H9 (cell line): ENCODE data around the gene RBX1. TPM values are rescaled to one million over a fixed set of nuclear protein-coding genes. Genes with fewer than 3 reads are reported as not detected.

Source experiments
- DNase-seq: peaks from one replicate; pipeline ENCODE4 v3.0.0-alpha.2; 2017
- H2AFZ ChIP-seq: one replicate; pipeline ENCODE4 v1.6.1; 2013; ENCODE audit warnings: mild to moderate bottlenecking, low read length, control low read depth, moderate library complexity
- H2AK5ac ChIP-seq: 2 replicates; pipeline ENCODE4 v1.6.1; 2013; ENCODE audit warnings: low read length, control low read depth, mixed read lengths; ENCODE audit not compliant: insufficient read length
- H2BK120ac ChIP-seq: one replicate; pipeline ENCODE4 v1.6.1; 2013; ENCODE audit warnings: low read depth, mild to moderate bottlenecking, low read length, control low read depth, inconsistent platforms; ENCODE audit not compliant: poor library complexity, severe bottlenecking
- H2BK12ac ChIP-seq: 2 replicates; pipeline ENCODE4 v1.6.1; 2013; ENCODE audit warnings: low read length, control low read depth, mixed read lengths, low read depth; ENCODE audit not compliant: insufficient read length
- H2BK15ac ChIP-seq: 2 replicates; pipeline ENCODE4 v1.6.1; 2013; ENCODE audit warnings: low read depth, low read length, control low read depth
- H2BK20ac ChIP-seq: one replicate; pipeline ENCODE4 v1.6.1; 2013; ENCODE audit warnings: low read depth, mild to moderate bottlenecking, low read length, control low read depth, inconsistent platforms; ENCODE audit not compliant: poor library complexity, severe bottlenecking
- H2BK5ac ChIP-seq: 2 replicates; pipeline ENCODE4 v1.6.1; 2013; ENCODE audit warnings: low read length, control low read depth, mixed read lengths; ENCODE audit not compliant: insufficient read length
- H3K14ac ChIP-seq: 2 replicates; pipeline ENCODE4 v1.6.1; 2013; ENCODE audit warnings: low read length, control low read depth; ENCODE audit not compliant: insufficient read depth
- H3K18ac ChIP-seq: 2 replicates; pipeline ENCODE4 v1.6.1; 2013; ENCODE audit warnings: low read depth, mild to moderate bottlenecking, mixed read lengths, low read length, control low read depth; ENCODE audit not compliant: insufficient read length
- H3K23ac ChIP-seq: 2 replicates; pipeline ENCODE4 v1.6.1; 2013; ENCODE audit warnings: low read length, control low read depth, mixed read lengths, low read depth; ENCODE audit not compliant: insufficient read length
- H3K23me2 ChIP-seq: 2 replicates; pipeline ENCODE4 v1.6.1; 2013; ENCODE audit warnings: low read depth, mild to moderate bottlenecking, mixed read lengths, low read length, control low read depth; ENCODE audit not compliant: insufficient read length, poor library complexity, severe bottlenecking
- H3K27ac ChIP-seq: 2 replicates; pipeline ENCODE4 v1.5.1; 2013; ENCODE audit warnings: low read length, control low read depth, mixed read lengths, low read depth; ENCODE audit not compliant: insufficient read length
- H3K27me3 ChIP-seq: 2 replicates; pipeline ENCODE4 v1.6.1; 2013; ENCODE audit warnings: low read length, control low read depth, inconsistent platforms; ENCODE audit not compliant: insufficient read depth
- H3K4ac ChIP-seq: 2 replicates; pipeline ENCODE4 v1.6.1; 2013; ENCODE audit warnings: low read depth, mild to moderate bottlenecking, control low read depth, inconsistent platforms, low read length, moderate library complexity
- H3K4me1 ChIP-seq: 2 replicates; pipeline ENCODE4 v1.6.1; 2013; ENCODE audit warnings: low read length, control low read depth, inconsistent platforms; ENCODE audit not compliant: insufficient read depth
- H3K4me2 ChIP-seq: 2 replicates; pipeline ENCODE4 v1.6.1; 2013; ENCODE audit warnings: low read length, control low read depth, mixed read lengths; ENCODE audit not compliant: insufficient read length, insufficient read depth
- H3K56ac ChIP-seq: 2 replicates; pipeline ENCODE4 v1.6.1; 2013; ENCODE audit warnings: low read depth, mild to moderate bottlenecking, mixed read lengths, low read length, control low read depth; ENCODE audit not compliant: insufficient read length
- H3K79me1 ChIP-seq: 2 replicates; pipeline ENCODE4 v1.6.1; 2013; ENCODE audit warnings: low read depth, mild to moderate bottlenecking, moderate library complexity, low read length, control low read depth, inconsistent platforms; ENCODE audit not compliant: insufficient read depth, poor library complexity, severe bottlenecking
- H3K79me2 ChIP-seq: 2 replicates; pipeline ENCODE4 v1.6.1; 2013; ENCODE audit warnings: low read length, control low read depth, inconsistent platforms; ENCODE audit not compliant: insufficient read depth
- H3K9ac ChIP-seq: 2 replicates; pipeline ENCODE4 v1.6.1; 2013; ENCODE audit warnings: low read length, control low read depth, mixed read lengths; ENCODE audit not compliant: insufficient read length; ENCODE audit errors: extremely low read depth
- H3K9me3 ChIP-seq: one replicate; pipeline ENCODE4 v1.6.1; 2013; ENCODE audit warnings: low read depth, low read length, inconsistent platforms; ENCODE audit not compliant: control insufficient read depth
- H3T11ph ChIP-seq: one replicate; pipeline ENCODE4 v1.6.1; 2013; ENCODE audit warnings: mild to moderate bottlenecking, low read length, control low read depth, inconsistent platforms
- H4K20me1 ChIP-seq: one replicate; pipeline ENCODE4 v1.6.1; 2013; ENCODE audit not compliant: control insufficient read depth, insufficient read length, insufficient read depth
- H4K5ac ChIP-seq: 2 replicates; pipeline ENCODE4 v1.6.1; 2013; ENCODE audit warnings: low read depth, mild to moderate bottlenecking, mixed read lengths, low read length, control low read depth; ENCODE audit not compliant: insufficient read length
- H4K8ac ChIP-seq: replicated peaks from 2 replicates; pipeline ENCODE4 v1.6.1; 2013; ENCODE audit warnings: low read length, control low read depth, mixed read lengths, low read depth; ENCODE audit not compliant: insufficient read length
- H4K91ac ChIP-seq: 2 replicates; pipeline ENCODE4 v1.6.1; 2013; ENCODE audit warnings: low read depth, mild to moderate bottlenecking, moderate library complexity, mixed read lengths, low read length, control low read depth; ENCODE audit not compliant: insufficient read length
- H3K27ac Mint-ChIP-seq, 3 experiments: 2 replicates in 2 of 3; 3 replicates in 1 of 3; pipeline ENCODE4 v1.8.0; 2020 to 2021; ENCODE audit warnings: mixed read lengths in 3 of 3, mild to moderate bottlenecking in 1 of 3, moderate library complexity in 1 of 3
- H3K27me3 Mint-ChIP-seq: 2 replicates; pipeline ENCODE4 v1.8.0; 2021; ENCODE audit warnings: low read depth, mild to moderate bottlenecking, moderate library complexity, mixed read lengths
- H3K36me3 Mint-ChIP-seq, 3 experiments: 2 replicates in 2 of 3; 3 replicates in 1 of 3; pipeline ENCODE4 v1.8.0; 2020 to 2021; ENCODE audit warnings: low read depth in 3 of 3, mixed read lengths in 3 of 3; ENCODE audit not compliant: insufficient read depth in 1 of 3
- H3K4me1 Mint-ChIP-seq, 2 experiments: 2 replicates each; pipeline ENCODE4 v1.8.0; 2020; ENCODE audit warnings: mixed read lengths in 2 of 2
- H3K4me3 Mint-ChIP-seq, 2 experiments: 2 replicates in 1 of 2; 3 replicates in 1 of 2; pipeline ENCODE4 v1.8.0; 2020 to 2021; ENCODE audit warnings: mild to moderate bottlenecking in 2 of 2, mixed read lengths in 2 of 2, moderate library complexity in 1 of 2
- H3K9me3 Mint-ChIP-seq, 2 experiments: 2 replicates in 1 of 2; 3 replicates in 1 of 2; pipeline ENCODE4 v1.8.0; 2020; ENCODE audit warnings: mild to moderate bottlenecking in 2 of 2, mixed read lengths in 2 of 2, moderate library complexity in 1 of 2
- WGBS: extraction: QIAGEN DNeasy Blood & Tissue Kit; methylation state at CpG from one replicate; pipeline ENCODE4 v1.1.7; 2013; ENCODE audit warnings: missing lambda C conversion rate, low lambda C conversion rate, mixed read lengths; ENCODE audit not compliant: insufficient read length; ENCODE audit errors: extremely low coverage; 5-methylcytosine and 5-hydroxymethylcytosine counted together
- total RNA-seq: library from RNA; stranded (reverse); gene quantifications from 2 replicates; pipeline ENCODE4 v1.2.1, GENCODE V29; 2021
- TF ChIP-seq, protein P1 (sequence below): fragments of 200-600 bp; sonication (generic); conservative IDR thresholded peaks from 3 replicates; pipeline ENCODE4 v1.8.0; 2021; ENCODE audit warnings: antibody characterized with exemption, mild to moderate bottlenecking

The RBX1 gene
- total RNA-seq, 1 experiment from 2014 or later = 85.6 TPM

DNA sequence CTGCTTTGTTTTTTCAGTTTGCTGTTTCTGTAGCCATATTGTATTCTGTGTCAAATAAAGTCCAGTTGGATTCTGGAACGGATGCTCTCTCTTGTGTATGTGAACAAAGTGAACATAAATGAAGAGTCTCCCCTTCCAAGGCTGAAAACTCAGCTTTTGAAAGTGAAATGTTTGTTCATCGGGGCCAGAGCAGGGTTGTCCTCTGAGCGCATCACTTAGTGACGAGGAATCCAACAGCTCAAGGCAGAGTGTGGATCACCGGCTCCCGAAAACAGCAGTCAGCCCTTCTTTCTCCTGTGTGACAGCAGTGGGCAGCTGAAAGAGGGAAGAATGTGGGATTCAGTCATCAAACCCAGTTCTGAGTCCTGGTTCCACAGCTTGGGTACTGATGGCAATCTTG, 21.4 kb downstream of the RBX1 start:
- no peaks in the 10 kb centered on the region for H3K4me1 ChIP-seq
- no peak overlapping the region for H2BK120ac ChIP-seq
- Mint-ChIP-seq H3K27me3 (no peaks in the 10 kb centered on the region), H3K27ac (peak overlapping the region in 1 of 3 experiments; percentile 19; a peak in 2 of 7 replicates), H3K9me3 (no peaks in the 10 kb centered on the region), H3K4me1 (no peaks in the 10 kb centered on the region), H3K4me3 (no peak overlapping the region), H3K36me3 (peaks cover 6 to 37% (median 18%) of the 10 kb centered on the region in 3 experiments; a peak in 6 of 7 replicates)
- H2BK12ac ChIP-seq = no peak overlapping the region
- H3K56ac ChIP-seq = no peak overlapping the region
- H3K9ac ChIP-seq = no peak overlapping the region
- H3K27ac ChIP-seq = no peak overlapping the region
- no peak overlapping the region for H3K18ac ChIP-seq
- no peak overlapping the region for H2AFZ ChIP-seq
- H3K9me3 ChIP-seq = no peaks in the 10 kb centered on the region
- no peaks in the 10 kb centered on the region for H3K79me2 ChIP-seq
- no peak overlapping the region for H2BK5ac ChIP-seq
- DNase-seq = no peak
- no peak overlapping the region for H4K5ac ChIP-seq
- no peak overlapping the region for H3K23ac ChIP-seq
- H2BK20ac ChIP-seq = no peak overlapping the region
- TF ChIP-seq, protein P1, sequence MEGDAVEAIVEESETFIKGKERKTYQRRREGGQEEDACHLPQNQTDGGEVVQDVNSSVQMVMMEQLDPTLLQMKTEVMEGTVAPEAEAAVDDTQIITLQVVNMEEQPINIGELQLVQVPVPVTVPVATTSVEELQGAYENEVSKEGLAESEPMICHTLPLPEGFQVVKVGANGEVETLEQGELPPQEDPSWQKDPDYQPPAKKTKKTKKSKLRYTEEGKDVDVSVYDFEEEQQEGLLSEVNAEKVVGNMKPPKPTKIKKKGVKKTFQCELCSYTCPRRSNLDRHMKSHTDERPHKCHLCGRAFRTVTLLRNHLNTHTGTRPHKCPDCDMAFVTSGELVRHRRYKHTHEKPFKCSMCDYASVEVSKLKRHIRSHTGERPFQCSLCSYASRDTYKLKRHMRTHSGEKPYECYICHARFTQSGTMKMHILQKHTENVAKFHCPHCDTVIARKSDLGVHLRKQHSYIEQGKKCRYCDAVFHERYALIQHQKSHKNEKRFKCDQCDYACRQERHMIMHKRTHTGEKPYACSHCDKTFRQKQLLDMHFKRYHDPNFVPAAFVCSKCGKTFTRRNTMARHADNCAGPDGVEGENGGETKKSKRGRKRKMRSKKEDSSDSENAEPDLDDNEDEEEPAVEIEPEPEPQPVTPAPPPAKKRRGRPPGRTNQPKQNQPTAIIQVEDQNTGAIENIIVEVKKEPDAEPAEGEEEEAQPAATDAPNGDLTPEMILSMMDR = no peak
- H3T11ph ChIP-seq = no peak overlapping the region
- no peak overlapping the region for H4K91ac ChIP-seq
- H3K4ac ChIP-seq = no peak overlapping the region
- no CpG with 5 or more reads among the region's 6 CpGs for WGBS
- H3K14ac ChIP-seq = no peak overlapping the region
- H4K8ac ChIP-seq = no peak overlapping the region
- no peak overlapping the region for H3K4me2 ChIP-seq
- H3K23me2 ChIP-seq = no peaks in the 10 kb centered on the region
- no peak overlapping the region for H2AK5ac ChIP-seq
- H4K20me1 ChIP-seq = no peaks in the 10 kb centered on the region
- no peaks in the 10 kb centered on the region for H3K79me1 ChIP-seq
- H2BK15ac ChIP-seq = no peak overlapping the region
- no peaks in the 10 kb centered on the region for H3K27me3 ChIP-seq
